CD8-positive, alpha-beta memory T cell (primary cell): ENCODE measurements around the gene SPAAR. TPM values are rescaled to one million over a fixed set of nuclear protein-coding genes. Genes with fewer than 3 reads are reported as not detected.
"Not testable (repeated sequence)": the region's sequence is repeated elsewhere in the genome, so short reads cannot be mapped to it uniquely, and the experiment has no call there.

Experiments used
- CTCF ChIA-PET: fragments of 350-600 bp; sonication (Branson Sonifier 250); formaldehyde crosslinking; loops from one replicate; lab custom pipeline; 2021; ENCODE audit warnings: antibody characterized with exemption; lab: Charles Lee
- POLR2A ChIA-PET: fragments of 350-600 bp; sonication (Branson Sonifier 250); formaldehyde crosslinking; loops from one replicate; lab custom pipeline; 2021; ENCODE audit warnings: antibody characterized with exemption; lab: Charles Lee
- DNase-seq, 5 donors: peaks; one replicate each; pipeline versions ENCODE4 v3.0.0 to v3.0.0-alpha.2; 2020 to 2022; ENCODE audit warnings: mixed read lengths in 1 of 5
- H3K27ac ChIP-seq: one replicate; pipeline ENCODE4 v1.7.0; 2013; ENCODE audit warnings: low read depth, mild to moderate bottlenecking, low read length, moderate library complexity
- H3K27me3 ChIP-seq: 2 replicates; pipeline ENCODE4 v1.7.0; 2013; ENCODE audit warnings: low read length, mild to moderate bottlenecking; ENCODE audit not compliant: insufficient read depth, poor library complexity, severe bottlenecking
- H3K36me3 ChIP-seq: 2 replicates; pipeline ENCODE4 v1.7.0; 2013; ENCODE audit warnings: mild to moderate bottlenecking, low read length, moderate library complexity; ENCODE audit not compliant: insufficient read depth
- H3K4me1 ChIP-seq: 2 replicates; pipeline ENCODE4 v1.7.0; 2013; ENCODE audit warnings: mild to moderate bottlenecking, low read length, moderate library complexity; ENCODE audit not compliant: insufficient read depth
- H3K4me3 ChIP-seq: 2 replicates; pipeline ENCODE4 v1.7.0; 2013; ENCODE audit warnings: mild to moderate bottlenecking, low read length
- H3K9me3 ChIP-seq: 2 replicates; pipeline ENCODE4 v1.7.0; 2013; ENCODE audit warnings: mild to moderate bottlenecking, low read length
- H3K27ac Mint-ChIP-seq, 8 donors: one replicate each; pipeline ENCODE4 v1.8.0; 2020 to 2021; ENCODE audit warnings: mixed read lengths in 8 of 8, mild to moderate bottlenecking in 6 of 8, inconsistent platforms in 3 of 8, moderate library complexity in 3 of 8
- H3K27me3 Mint-ChIP-seq, 2 donors: one replicate each; pipeline ENCODE4 v1.8.0; 2020 to 2021; ENCODE audit warnings: mixed read lengths in 2 of 2, mild to moderate bottlenecking in 1 of 2, moderate library complexity in 1 of 2
- H3K36me3 Mint-ChIP-seq, 3 donors: one replicate each; pipeline ENCODE4 v1.8.0; 2020 to 2021; ENCODE audit warnings: mixed read lengths in 3 of 3, inconsistent platforms in 1 of 3, mild to moderate bottlenecking in 1 of 3
- H3K4me1 Mint-ChIP-seq, 3 donors: one replicate each; pipeline ENCODE4 v1.8.0; 2020 to 2021; ENCODE audit warnings: mixed read lengths in 3 of 3, inconsistent platforms in 1 of 3, mild to moderate bottlenecking in 1 of 3
- H3K4me3 Mint-ChIP-seq, 7 donors: one replicate each; pipeline ENCODE4 v1.8.0; 2020 to 2021; ENCODE audit warnings: mixed read lengths in 7 of 7, mild to moderate bottlenecking in 6 of 7, moderate library complexity in 4 of 7, inconsistent platforms in 2 of 7
- H3K9me3 Mint-ChIP-seq, 5 donors: one replicate each; pipeline ENCODE4 v1.8.0; 2020 to 2022; ENCODE audit warnings: mixed read lengths in 5 of 5, mild to moderate bottlenecking in 3 of 5, moderate library complexity in 2 of 5, inconsistent platforms in 1 of 5
- polyA plus RNA-seq: library from polyadenylated mRNA; unstranded; fragments of 300-500 nt; fragmentation: Illumina TruSeq; gene quantifications from one replicate; pipeline ENCODE4 v1.2.3, GENCODE V29; 2021
- total RNA-seq, 2 experiments: library from RNA; stranded (reverse); gene quantifications; one replicate each; pipeline ENCODE4 v1.2.3, GENCODE V29; 2021

SPAAR gene
- total and polyA plus RNA-seq, 3 experiments from 2014 or later: not detected

GRCh38 chr9:35892051-35892450 lies 17.2 kb upstream of the SPAAR start:
- Mint-ChIP-seq H3K27ac (no peak overlapping the region), H3K36me3 (no peaks in the 10 kb centered on the region), H3K4me1 (no peaks in the 10 kb centered on the region), H3K27me3 (peaks cover 7 to 42% of the 10 kb centered on the region in 2 donors), H3K4me3 (no peak overlapping the region), H3K9me3 (no peaks in the 10 kb centered on the region)
- no peaks in the 10 kb centered on the region for H3K9me3 ChIP-seq
- no peak for DNase-seq
- no peaks in the 10 kb centered on the region for H3K4me1 ChIP-seq
- POLR2A ChIA-PET: no interaction called here
- no peaks in the 10 kb centered on the region for H3K36me3 ChIP-seq
- CTCF ChIA-PET: interaction anchor here (2.0 kb wide), 1 partner anchor 10 kb away, joined by 8 read pairs; no protein-coding TSS in a partner anchor
- no peak overlapping the region for H3K27ac ChIP-seq
- H3K4me3 ChIP-seq: no peak overlapping the region
- H3K27me3 ChIP-seq: no peaks in the 10 kb centered on the region

DNA sequence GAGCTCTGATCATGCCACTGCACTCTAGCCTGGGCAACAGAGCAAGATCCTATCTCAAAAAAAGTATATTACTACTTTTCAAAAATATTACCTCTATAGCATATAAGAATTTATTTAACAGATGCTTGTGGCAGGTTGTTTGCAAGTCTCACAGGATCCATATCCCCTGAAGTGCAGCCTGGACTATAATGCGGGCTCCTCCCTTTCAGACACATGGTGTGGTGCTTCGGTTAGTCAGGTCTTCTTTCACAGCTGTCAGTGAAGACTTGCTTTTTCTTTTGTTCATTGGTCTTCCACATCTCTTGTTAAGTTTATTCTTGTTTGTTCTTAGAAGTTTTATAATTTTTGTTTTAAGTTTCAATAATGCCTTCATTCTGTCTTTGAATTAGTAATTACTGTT lies 12.7 kb upstream of the SPAAR start:
- H3K36me3 ChIP-seq: no peaks in the 10 kb centered on the region
- H3K36me3 Mint-ChIP-seq: no peaks in the 10 kb centered on the region
- no peak for DNase-seq
- no peaks in the 10 kb centered on the region for H3K4me1 ChIP-seq
- ChIA-PET CTCF (no interaction called here), POLR2A (no interaction called here)
- H3K9me3 Mint-ChIP-seq: no peaks in the 10 kb centered on the region
- H3K27me3 ChIP-seq: no peaks in the 10 kb centered on the region
- peaks cover 8 to 58% of the 10 kb centered on the region in 2 donors for H3K27me3 Mint-ChIP-seq
- H3K9me3 ChIP-seq: no peaks in the 10 kb centered on the region
- no peaks in the 10 kb centered on the region for H3K4me1 Mint-ChIP-seq
- no peak overlapping the region for H3K4me3 Mint-ChIP-seq
- H3K27ac Mint-ChIP-seq: no peak overlapping the region
- H3K4me3 ChIP-seq: no peak overlapping the region
- H3K27ac ChIP-seq: no peak overlapping the region

DNA sequence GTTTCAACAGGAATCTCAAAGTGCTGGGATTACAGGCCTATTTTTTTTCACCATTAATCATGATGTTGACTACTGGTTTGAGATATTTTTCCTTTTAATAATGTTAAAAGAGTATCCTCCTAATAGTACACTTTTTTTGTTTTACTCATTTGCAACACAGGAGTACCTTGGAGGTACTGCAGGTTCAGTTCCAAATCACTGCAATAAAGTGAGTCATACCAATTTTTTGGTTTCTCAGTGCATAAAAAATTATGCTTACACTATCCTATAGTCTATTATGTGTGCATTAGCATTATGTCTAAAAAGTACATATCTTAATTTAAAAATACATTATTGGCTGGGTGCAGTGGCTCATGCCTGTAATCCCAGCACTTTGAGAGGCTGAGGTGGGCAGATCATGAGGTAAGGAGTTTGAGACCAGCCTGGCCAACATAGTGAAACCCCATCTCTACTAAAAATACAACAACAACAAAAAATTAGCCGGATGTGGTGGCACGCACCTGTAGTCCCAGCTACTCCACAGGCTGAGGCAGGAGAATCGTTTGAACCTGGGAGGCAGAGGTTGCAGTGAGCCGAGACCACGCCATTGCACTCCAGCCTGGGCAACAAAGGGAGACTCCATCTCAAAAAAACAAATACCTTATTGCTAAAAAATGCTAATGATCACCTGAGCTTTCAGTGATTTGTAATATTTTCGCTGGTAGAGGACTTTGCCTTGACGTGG lies 11.8 kb upstream of the SPAAR start:
- POLR2A ChIA-PET: interaction anchor here (1.0 kb wide), 1 partner anchor 144 kb away, joined by 4 read pairs; the partner anchor contains the start of gene MSMP
- peaks cover 5 to 58% of the 10 kb centered on the region in 2 donors for H3K27me3 Mint-ChIP-seq
- H3K4me1 Mint-ChIP-seq, H3K9me3 Mint-ChIP-seq, H3K4me3 ChIP-seq, H3K4me3 Mint-ChIP-seq, H3K4me1 ChIP-seq, H3K27ac Mint-ChIP-seq, H3K27ac ChIP-seq, H3K9me3 ChIP-seq, H3K36me3 ChIP-seq, H3K36me3 Mint-ChIP-seq, DNase-seq, H3K27me3 ChIP-seq: not testable (repeated sequence)
- CTCF ChIA-PET: interaction anchor here (1.4 kb wide), 2 partner anchors 10 to 62 kb away, joined by 3 read pairs; no protein-coding TSS in a partner anchor

GRCh38 chr9:35898337-35898736 lies 11.0 kb upstream of the SPAAR start:
- H3K4me3 ChIP-seq: no peak overlapping the region
- DNase-seq: no peak
- CTCF ChIA-PET: interaction anchor here (1.0 to 1.4 kb wide), 3 partner anchors 9 to 63 kb away, joined by 3 read pairs; no protein-coding TSS in a partner anchor
- no peak overlapping the region for H3K27ac Mint-ChIP-seq
- POLR2A ChIA-PET: no interaction called here
- H3K27me3 ChIP-seq: no peaks in the 10 kb centered on the region
- peaks cover 8 to 57% of the 10 kb centered on the region in 2 donors for H3K27me3 Mint-ChIP-seq
- peaks cover 0 to 6% (median 5%) of the 10 kb centered on the region in 3 donors for H3K4me1 Mint-ChIP-seq
- no peak overlapping the region for H3K27ac ChIP-seq
- H3K9me3 ChIP-seq: no peaks in the 10 kb centered on the region
- no peaks in the 10 kb centered on the region for H3K9me3 Mint-ChIP-seq
- H3K4me1 ChIP-seq: peaks cover 7% of the 10 kb centered on the region
- H3K4me3 Mint-ChIP-seq: no peak overlapping the region
- no peaks in the 10 kb centered on the region for H3K36me3 ChIP-seq
- no peaks in the 10 kb centered on the region for H3K36me3 Mint-ChIP-seq

GRCh38 chr9:35899021-35899420 lies 10.3 kb upstream of the SPAAR start:
- CTCF ChIA-PET: interaction anchor here (1.0 to 1.1 kb wide), 2 partner anchors 12 to 46 kb away, joined by 3 to 5 read pairs; no protein-coding TSS in a partner anchor
- POLR2A ChIA-PET: no interaction called here
- H3K27ac Mint-ChIP-seq: no peak overlapping the region

GRCh38 chr9:35903049-35903448 lies 6.2 kb upstream of the SPAAR start:
- peaks cover under 1 to 17% (median 7%) of the 10 kb centered on the region in 3 donors for H3K4me1 Mint-ChIP-seq
- no peaks in the 10 kb centered on the region for H3K36me3 Mint-ChIP-seq
- no peak overlapping the region for H3K4me3 ChIP-seq
- no peaks in the 10 kb centered on the region for H3K36me3 ChIP-seq
- H3K27ac ChIP-seq: no peak overlapping the region
- H3K9me3 ChIP-seq: no peaks in the 10 kb centered on the region
- no peaks in the 10 kb centered on the region for H3K27me3 ChIP-seq
- H3K9me3 Mint-ChIP-seq: no peaks in the 10 kb centered on the region
- POLR2A ChIA-PET: no interaction called here
- H3K27me3 Mint-ChIP-seq: peaks cover 5 to 27% of the 10 kb centered on the region in 2 donors
- CTCF ChIA-PET: interaction anchor here (0.8 to 2.3 kb wide), 12 partner anchors 9 to 120 kb away, joined by 3 to 27 read pairs (median 4); no protein-coding TSS in a partner anchor
- H3K4me1 ChIP-seq: peaks cover 24% of the 10 kb centered on the region
- no peak overlapping the region for H3K4me3 Mint-ChIP-seq
- DNase-seq: peak in 2 of 5 donors; percentile 37 to 54
- H3K27ac Mint-ChIP-seq: no peak overlapping the region

More at GRCh38 chr9:35899021-35899420, 10.3 kb upstream of the SPAAR start:
- no peaks in the 10 kb centered on the region for H3K27me3 ChIP-seq
- H3K36me3 ChIP-seq: no peaks in the 10 kb centered on the region
- Mint-ChIP-seq H3K36me3 (no peaks in the 10 kb centered on the region), H3K4me1 (peaks cover 0 to 6% (median 5%) of the 10 kb centered on the region in 3 donors), H3K4me3 (no peak overlapping the region), H3K9me3 (no peaks in the 10 kb centered on the region), H3K27me3 (peaks cover 8 to 50% of the 10 kb centered on the region in 2 donors)
- H3K4me1 ChIP-seq: peaks cover 10% of the 10 kb centered on the region
- no peak overlapping the region for H3K27ac ChIP-seq
- H3K4me3 ChIP-seq: no peak overlapping the region
- no peak for DNase-seq
- H3K9me3 ChIP-seq: no peaks in the 10 kb centered on the region

- H3K27me3 Mint-ChIP-seq: peaks cover 5 to 20% of the 10 kb centered on the region in 2 donors
These were observed 5.0 kb upstream of the SPAAR start for GRCh38 chr9:35904338-35904737.

DNA sequence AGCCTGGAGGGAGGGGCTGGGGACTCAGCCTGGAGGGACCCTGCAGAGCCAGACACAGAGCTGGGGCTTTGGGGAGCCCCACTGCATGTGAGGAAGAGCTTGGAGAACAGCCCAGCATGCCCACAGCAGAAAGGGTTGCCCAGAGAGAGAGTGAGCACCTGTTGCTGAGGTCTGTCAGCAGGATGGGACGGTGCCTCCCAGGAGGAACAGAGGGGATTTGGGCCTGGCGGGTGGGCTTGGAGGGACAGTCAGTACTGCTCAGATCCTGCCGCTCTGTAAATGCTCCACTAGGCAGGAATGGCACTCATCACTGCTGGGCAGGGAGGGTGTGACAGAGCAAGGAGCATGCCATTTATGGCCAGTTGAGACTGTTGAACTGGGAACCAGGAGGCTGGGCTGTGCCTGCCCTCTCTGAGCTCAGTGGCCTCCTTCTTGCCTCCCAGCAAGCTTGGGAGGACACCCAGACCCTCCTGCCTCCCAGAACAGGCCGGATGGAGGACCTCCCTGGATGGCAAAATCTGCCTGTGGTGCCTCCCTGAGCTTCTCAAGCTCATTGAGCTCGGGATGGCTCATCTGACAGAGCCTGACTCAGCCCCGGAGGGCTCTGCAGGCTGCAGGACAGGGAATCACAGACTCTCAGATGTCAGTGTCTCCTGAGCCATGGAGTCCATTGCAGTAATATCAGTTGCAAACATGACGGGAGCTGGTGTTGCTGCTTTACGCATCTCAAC lies 4.1 kb upstream of the SPAAR start:
- Histone ChIP-seq H3K4me1 (peaks cover 46% of the 10 kb centered on the region), H3K27me3 (no peaks in the 10 kb centered on the region), H3K9me3 (no peaks in the 10 kb centered on the region), H3K27ac (no peak overlapping the region), H3K4me3 (no peak overlapping the region), H3K36me3 (no peaks in the 10 kb centered on the region)
- ChIA-PET POLR2A (no interaction called here), CTCF (no interaction called here)
- peaks cover 13 to 38% (median 24%) of the 10 kb centered on the region in 3 donors for H3K4me1 Mint-ChIP-seq
- H3K27ac Mint-ChIP-seq: no peak overlapping the region
- H3K4me3 Mint-ChIP-seq: no peak overlapping the region
- H3K36me3 Mint-ChIP-seq: no peaks in the 10 kb centered on the region
- H3K27me3 Mint-ChIP-seq: peaks cover 5 to 19% of the 10 kb centered on the region in 2 donors
- DNase-seq: no peak
- no peaks in the 10 kb centered on the region for H3K9me3 Mint-ChIP-seq

More at GRCh38 chr9:35904338-35904737, 5.0 kb upstream of the SPAAR start:
- H3K4me1 Mint-ChIP-seq: peaks cover 10 to 30% (median 19%) of the 10 kb centered on the region in 3 donors
- no peak overlapping the region for H3K4me3 ChIP-seq
- no peaks in the 10 kb centered on the region for H3K9me3 ChIP-seq
- no peak overlapping the region for H3K4me3 Mint-ChIP-seq
- H3K9me3 Mint-ChIP-seq: no peaks in the 10 kb centered on the region
- no peaks in the 10 kb centered on the region for H3K36me3 ChIP-seq
- ChIA-PET CTCF (interaction anchor here (2.3 kb wide), 1 partner anchor 41 kb away, joined by 27 read pairs; no protein-coding TSS in a partner anchor), POLR2A (no interaction called here)
- peaks cover 37% of the 10 kb centered on the region for H3K4me1 ChIP-seq
- no peaks in the 10 kb centered on the region for H3K36me3 Mint-ChIP-seq
- H3K27me3 ChIP-seq: no peaks in the 10 kb centered on the region
- H3K27ac Mint-ChIP-seq: no peak overlapping the region
- DNase-seq: no peak
- no peak overlapping the region for H3K27ac ChIP-seq
